Measurements from ENCODE around the gene PROM1.

Gene PROM1

DNA sequence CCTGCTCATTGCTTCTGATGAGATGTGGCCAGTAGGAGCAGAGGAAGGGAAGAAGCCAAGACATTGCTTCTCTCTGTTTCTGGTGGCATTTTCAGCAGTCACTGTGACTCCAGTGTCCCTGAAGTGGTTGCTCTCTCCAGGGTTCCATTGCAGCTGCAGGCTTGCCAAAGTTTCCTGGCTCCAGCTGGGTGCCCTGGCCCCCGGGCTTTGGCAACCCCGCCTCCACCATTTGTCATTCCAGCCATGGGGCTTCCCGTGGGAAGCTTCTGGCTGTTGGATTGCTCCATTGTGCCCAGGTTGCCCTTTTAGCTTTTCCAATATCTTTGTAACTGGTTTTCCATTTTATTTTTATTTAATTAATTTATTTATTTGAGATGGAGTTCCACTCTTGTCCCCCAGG, 158.0 kb downstream of the PROM1 start:
- Histone ChIP-seq H3K4me3 (ENCODE audit: insufficient read depth, low read depth, low read length, poor library complexity, severe bottlenecking) (no peak overlapping the region), H3K27ac (ENCODE audit: insufficient read depth, low read length, poor library complexity, severe bottlenecking) (no peak overlapping the region)
- DNase-seq, result no peak

DNA sequence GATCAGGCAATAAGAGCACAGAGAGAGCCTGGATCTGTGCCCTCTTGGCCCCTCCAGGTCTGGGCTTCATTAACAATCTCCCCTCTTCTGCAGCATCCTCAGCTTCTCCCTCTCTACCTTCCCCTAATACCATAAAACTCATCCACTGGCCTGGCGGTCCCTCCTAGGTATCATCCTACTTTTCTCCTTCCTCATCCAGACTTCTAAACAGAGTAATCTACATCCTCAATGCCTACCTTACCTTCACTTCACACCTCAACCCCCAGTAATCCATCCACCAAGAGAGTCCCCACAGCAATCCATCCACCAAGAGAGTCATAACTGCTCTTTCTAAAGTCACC, 162.3 kb downstream of the PROM1 start:
- Histone ChIP-seq H3K36me3 (ENCODE audit: control insufficient read depth, insufficient read depth, low read length) (no peaks in the 10 kb centered on the region), H3K27ac (ENCODE audit: insufficient read depth, low read length, poor library complexity, severe bottlenecking) (no peak overlapping the region), H3K9me3 (ENCODE audit: control insufficient read depth, low read length) (no peaks in the 10 kb centered on the region), H3K4me1 (ENCODE audit: control insufficient read depth, insufficient read depth, low read length, poor library complexity, severe bottlenecking) (no peaks in the 10 kb centered on the region), H3K27me3 (replicated peaks; ENCODE audit: control insufficient read depth, insufficient read depth, low read length, poor library complexity, severe bottlenecking) (no peaks in the 10 kb centered on the region), H3K4me3 (ENCODE audit: insufficient read depth, low read depth, low read length, poor library complexity, severe bottlenecking) (no peak overlapping the region)
- no peak for DNase-seq

More for the DNA sequence above, 158.0 kb downstream of the PROM1 start:
- no peaks in the 10 kb centered on the region for H3K4me1 ChIP-seq (ENCODE audit: control insufficient read depth, insufficient read depth, low read length, poor library complexity, severe bottlenecking)
- H3K9me3 ChIP-seq (ENCODE audit: control insufficient read depth, low read length), result no peaks in the 10 kb centered on the region
- no peaks in the 10 kb centered on the region for H3K36me3 ChIP-seq (ENCODE audit: control insufficient read depth, insufficient read depth, low read length)
- H3K27me3 ChIP-seq (replicated peaks; ENCODE audit: control insufficient read depth, insufficient read depth, low read length, poor library complexity, severe bottlenecking), result no peaks in the 10 kb centered on the region

- no peaks in the 10 kb centered on the region for H3K36me3 ChIP-seq (ENCODE audit: control insufficient read depth, insufficient read depth, low read length)
- H3K27ac ChIP-seq (ENCODE audit: insufficient read depth, low read length, poor library complexity, severe bottlenecking), result no peak overlapping the region
- H3K9me3 ChIP-seq (ENCODE audit: control insufficient read depth, low read length), result no peaks in the 10 kb centered on the region
- no peaks in the 10 kb centered on the region for H3K27me3 ChIP-seq (replicated peaks; ENCODE audit: control insufficient read depth, insufficient read depth, low read length, poor library complexity, severe bottlenecking)
- no peaks in the 10 kb centered on the region for H3K4me1 ChIP-seq (ENCODE audit: control insufficient read depth, insufficient read depth, low read length, poor library complexity, severe bottlenecking)
- no peak overlapping the region for H3K4me3 ChIP-seq (ENCODE audit: insufficient read depth, low read depth, low read length, poor library complexity, severe bottlenecking)
- no peak for DNase-seq
These were observed 162.9 kb downstream of the PROM1 start for GRCh38 chr4:15920723-15921591.

DNA sequence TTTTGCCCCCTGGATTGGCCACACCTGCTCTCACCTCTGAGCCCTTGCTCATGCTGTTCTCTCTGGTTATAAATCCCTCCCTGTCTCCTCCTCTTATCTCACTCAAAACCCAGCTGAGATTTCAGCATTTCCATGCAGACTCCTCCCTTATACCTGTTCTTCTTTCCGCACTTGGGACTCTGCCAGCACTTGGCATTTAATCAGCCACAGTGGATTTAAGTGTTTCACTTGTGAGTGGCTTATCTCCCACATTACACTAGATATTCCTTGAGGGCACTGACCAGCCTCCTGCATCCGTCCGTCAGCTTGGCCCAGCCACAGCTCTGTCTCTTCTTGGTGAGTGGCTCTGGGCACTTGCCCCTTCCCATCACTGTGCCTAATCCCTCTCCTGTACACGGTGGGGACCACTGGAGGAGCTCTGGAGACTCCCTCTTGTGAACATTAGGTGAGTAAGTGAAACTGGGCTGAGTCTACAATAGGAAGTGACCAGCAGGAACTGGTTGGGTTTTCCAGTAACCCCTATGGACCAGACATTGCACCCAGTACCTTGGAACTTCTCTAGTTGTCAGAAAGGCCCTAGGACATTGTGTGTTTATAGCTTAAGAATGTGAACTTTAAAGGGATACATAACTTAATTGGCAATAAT, 165.2 kb downstream of the PROM1 start:
- no peaks in the 10 kb centered on the region for H3K27me3 ChIP-seq (replicated peaks; ENCODE audit: control insufficient read depth, insufficient read depth, low read length, poor library complexity, severe bottlenecking)
- no peak overlapping the region for H3K4me3 ChIP-seq (ENCODE audit: insufficient read depth, low read depth, low read length, poor library complexity, severe bottlenecking)
- H3K9me3 ChIP-seq (ENCODE audit: control insufficient read depth, low read length), result no peaks in the 10 kb centered on the region
- no peak overlapping the region for H3K27ac ChIP-seq (ENCODE audit: insufficient read depth, low read length, poor library complexity, severe bottlenecking)
- no peaks in the 10 kb centered on the region for H3K36me3 ChIP-seq (ENCODE audit: control insufficient read depth, insufficient read depth, low read length)
- no peaks in the 10 kb centered on the region for H3K4me1 ChIP-seq (ENCODE audit: control insufficient read depth, insufficient read depth, low read length, poor library complexity, severe bottlenecking)
- DNase-seq, result no peak

Data from effector memory CD4-positive, alpha-beta T cell (primary cell).